Prostate gland (tissue), 2 donors: ENCODE data around the gene SCYL3.

ENCODE experiments used
- POLR2A ChIP-seq: fragments of 450-650 bp; IDR thresholded peaks from one replicate; pipeline ENCODE4 v1.6.1; 2016; ENCODE audit warnings: antibody characterized with exemption, mild to moderate bottlenecking
- POLR2AphosphoS5 ChIP-seq: sonication (generic); formaldehyde crosslinking; IDR thresholded peaks from one replicate; pipeline ENCODE4 v1.6.1; 2017; ENCODE audit warnings: antibody characterized with exemption
- TF ChIP-seq, protein P1 (sequence below), 4 experiments: fragments of 200-600 bp in 2 of 4; fragments of 450-650 bp in 2 of 4; sonication (generic) in 2 of 4; IDR thresholded peaks; 1 replicate in 3 of 4; 2 replicates in 1 of 4; pipeline ENCODE4 v1.5.1; 2016 to 2019; ENCODE audit warnings: antibody characterized with exemption in 4 of 4, mild to moderate bottlenecking in 2 of 4, moderate library complexity in 2 of 4

DNA sequence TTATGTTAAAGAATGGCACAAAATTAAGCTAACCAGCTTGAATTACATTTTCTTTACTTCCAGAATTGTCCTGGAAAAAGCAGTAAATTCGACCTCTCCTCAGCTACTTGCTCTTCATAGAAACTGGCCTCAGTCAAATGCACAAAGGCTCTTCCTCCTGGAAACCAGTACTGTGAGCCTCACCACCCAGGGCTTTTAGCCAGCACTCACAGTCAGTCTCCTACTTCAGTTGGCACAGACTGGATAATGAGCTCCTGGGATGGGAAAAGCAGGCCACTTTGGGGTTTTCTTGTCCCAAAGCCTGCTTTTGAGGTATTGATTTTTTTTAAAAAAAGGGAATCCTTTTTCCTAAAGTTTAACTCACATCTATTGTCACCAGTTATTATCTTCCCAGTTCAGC is 40.4 kb downstream of the SCYL3 start:
- TF ChIP-seq, protein P1, sequence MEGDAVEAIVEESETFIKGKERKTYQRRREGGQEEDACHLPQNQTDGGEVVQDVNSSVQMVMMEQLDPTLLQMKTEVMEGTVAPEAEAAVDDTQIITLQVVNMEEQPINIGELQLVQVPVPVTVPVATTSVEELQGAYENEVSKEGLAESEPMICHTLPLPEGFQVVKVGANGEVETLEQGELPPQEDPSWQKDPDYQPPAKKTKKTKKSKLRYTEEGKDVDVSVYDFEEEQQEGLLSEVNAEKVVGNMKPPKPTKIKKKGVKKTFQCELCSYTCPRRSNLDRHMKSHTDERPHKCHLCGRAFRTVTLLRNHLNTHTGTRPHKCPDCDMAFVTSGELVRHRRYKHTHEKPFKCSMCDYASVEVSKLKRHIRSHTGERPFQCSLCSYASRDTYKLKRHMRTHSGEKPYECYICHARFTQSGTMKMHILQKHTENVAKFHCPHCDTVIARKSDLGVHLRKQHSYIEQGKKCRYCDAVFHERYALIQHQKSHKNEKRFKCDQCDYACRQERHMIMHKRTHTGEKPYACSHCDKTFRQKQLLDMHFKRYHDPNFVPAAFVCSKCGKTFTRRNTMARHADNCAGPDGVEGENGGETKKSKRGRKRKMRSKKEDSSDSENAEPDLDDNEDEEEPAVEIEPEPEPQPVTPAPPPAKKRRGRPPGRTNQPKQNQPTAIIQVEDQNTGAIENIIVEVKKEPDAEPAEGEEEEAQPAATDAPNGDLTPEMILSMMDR (IDR thresholded peaks at IDR 0.05) = no peak
- TF ChIP-seq POLR2AphosphoS5 = no peak
- no peak for TF ChIP-seq POLR2A
